Left kidney (tissue), 2 donors: ENCODE results near the gene MARS2. TPM values are rescaled to one million over a fixed set of nuclear protein-coding genes. Genes with fewer than 3 reads are reported as not detected.
"Not testable (repeated sequence)": the region's sequence is repeated elsewhere in the genome, so short reads cannot be mapped to it uniquely, and the experiment has no call there.

Experiments used
- DNase-seq: peaks from one replicate; pipeline ENCODE4 v3.0.0-alpha.2; 2013
- polyA plus RNA-seq: library from polyadenylated mRNA; unstranded; fragments of 120-200 nt; gene quantifications from one replicate; pipeline ENCODE4 v1.2.1, GENCODE V29; 2013; ENCODE audit not compliant: insufficient read length

The MARS2 gene
- polyA plus RNA-seq, 1 donor = 8.0 TPM

DNA sequence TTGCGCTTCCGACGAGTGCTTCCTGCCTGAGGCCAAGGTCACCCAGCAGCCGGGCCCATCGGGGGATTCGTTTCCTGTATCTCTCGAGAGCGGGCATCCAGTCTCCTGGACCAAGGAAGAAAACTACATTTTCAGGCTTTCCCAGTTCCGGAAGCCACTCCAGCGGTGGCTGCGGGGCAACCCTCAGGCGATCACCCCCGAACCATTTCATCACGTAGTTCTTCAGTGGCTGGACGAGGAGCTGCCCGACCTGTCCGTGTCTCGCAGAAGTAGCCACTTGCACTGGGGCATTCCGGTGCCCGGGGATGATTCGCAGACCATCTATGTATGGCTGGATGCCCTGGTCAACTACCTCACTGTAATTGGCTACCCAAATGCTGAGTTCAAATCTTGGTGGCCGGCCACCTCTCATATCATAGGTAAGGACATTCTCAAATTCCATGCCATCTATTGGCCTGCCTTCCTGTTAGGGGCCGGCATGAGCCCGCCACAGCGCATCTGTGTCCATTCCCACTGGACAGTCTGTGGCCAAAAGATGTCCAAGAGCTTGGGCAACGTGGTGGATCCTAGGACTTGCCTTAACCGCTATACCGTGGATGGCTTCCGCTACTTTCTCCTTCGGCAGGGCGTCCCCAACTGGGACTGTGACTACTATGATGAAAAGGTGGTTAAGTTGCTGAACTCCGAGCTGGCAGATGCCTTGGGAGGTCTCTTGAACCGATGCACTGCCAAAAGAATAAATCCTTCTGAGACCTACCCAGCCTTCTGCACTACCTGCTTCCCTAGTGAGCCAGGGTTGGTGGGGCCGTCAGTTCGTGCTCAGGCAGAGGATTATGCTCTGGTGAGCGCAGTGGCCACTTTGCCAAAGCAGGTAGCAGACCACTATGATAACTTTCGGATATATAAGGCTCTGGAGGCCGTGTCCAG lies 1.0 kb downstream of the MARS2 start:
- no peak for DNase-seq

GRCh38 chr2:197706839-197707207 lies 1.7 kb downstream of the MARS2 start:
- no peak for DNase-seq

- peak; percentile 24 for DNase-seq
Observed at GRCh38 chr2:197707316-197708213, 2.4 kb downstream of the MARS2 start.

DNA sequence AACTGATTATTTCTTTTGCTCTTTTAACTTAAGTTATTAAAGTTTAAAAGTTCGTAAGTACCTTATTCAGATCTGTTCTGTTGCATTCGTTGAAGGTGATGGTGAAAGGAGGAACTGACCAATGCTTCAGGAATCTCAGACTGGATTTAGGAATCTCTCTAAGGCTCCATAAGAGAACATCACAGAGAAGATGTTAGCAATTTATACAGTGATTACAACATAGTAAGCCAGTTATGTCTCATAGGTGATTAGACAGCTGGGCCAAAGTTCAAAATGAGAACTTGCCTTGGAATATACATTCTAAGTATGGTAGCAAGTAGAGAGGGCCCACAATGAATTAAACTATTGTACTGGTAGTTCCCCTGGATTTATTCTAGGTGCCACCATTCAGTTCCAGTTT lies 3.2 kb downstream of the MARS2 start:
- DNase-seq = no peak

GRCh38 chr2:197709140-197709539 lies 4.0 kb downstream of the MARS2 start:
- DNase-seq = not testable (repeated sequence)

DNA sequence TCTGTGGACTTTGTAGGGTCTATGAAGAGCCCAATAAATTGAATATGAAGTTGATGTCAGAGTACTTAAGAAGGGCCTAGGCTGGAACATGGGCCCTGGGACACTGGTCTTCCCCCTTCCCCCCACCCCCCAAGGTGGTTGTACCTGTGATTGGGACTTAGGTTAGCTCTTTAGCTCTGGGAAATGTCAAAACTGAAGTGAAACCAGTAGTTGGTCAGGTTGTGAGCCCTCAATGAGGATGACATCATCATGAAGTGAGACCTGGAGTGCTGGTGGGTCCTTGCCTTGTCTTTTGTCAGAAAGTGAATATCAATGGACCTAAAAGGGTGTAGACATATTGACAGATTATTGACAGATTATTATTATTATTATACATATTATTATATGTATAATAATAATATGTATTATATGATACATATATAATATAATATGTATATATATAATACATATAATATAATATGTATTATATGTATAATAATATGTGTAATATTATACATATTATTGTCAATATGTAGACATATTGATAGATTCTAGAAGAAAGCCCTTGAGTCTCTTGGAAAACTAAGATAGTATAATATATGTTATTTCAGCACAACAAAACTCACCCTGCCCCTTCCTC lies 5.4 kb downstream of the MARS2 start:
- DNase-seq = no peak

- DNase-seq = no peak
Observed at GRCh38 chr2:197711578-197711977, 6.4 kb downstream of the MARS2 start.

DNA sequence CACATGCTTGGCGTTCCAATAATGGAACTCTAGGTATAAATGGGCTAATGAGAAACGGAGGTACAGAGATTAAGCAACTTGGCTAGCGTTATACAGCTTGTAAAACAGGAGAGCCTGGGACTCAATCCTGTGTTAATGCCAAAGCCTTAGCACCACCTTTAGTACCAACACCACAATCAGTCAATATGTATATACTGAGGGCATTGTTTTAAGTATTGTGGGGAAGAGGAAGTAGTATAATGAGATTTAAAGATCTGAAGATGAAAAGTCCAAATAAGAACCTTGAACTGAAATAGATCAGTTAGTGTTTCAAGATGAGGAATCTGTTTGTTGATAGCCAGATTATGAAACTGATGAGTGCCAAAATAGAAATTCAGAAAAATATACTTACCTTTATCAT lies 8.1 kb downstream of the MARS2 start:
- no peak for DNase-seq

DNA sequence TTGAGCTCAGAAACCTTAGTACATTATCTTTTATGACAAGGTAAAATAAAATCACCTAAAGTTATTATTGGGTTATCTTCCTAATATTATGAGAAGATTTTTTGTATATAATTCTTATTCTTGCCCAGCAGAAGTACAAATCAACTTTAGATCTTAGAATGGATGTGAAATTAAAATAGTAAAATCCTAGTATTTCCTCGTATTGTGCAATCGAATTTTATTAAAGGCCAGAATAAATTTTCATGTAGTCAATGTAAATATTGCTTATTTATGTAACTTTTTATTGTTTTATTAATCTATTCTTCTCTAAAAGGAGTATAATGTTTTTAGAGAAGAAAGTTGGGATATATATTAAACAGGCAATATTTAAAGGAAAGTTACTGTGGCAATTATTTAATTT lies 12.7 kb downstream of the MARS2 start:
- DNase-seq = no peak

GRCh38 chr2:197727011-197727410 lies 21.8 kb downstream of the MARS2 start:
- DNase-seq = no peak

DNA sequence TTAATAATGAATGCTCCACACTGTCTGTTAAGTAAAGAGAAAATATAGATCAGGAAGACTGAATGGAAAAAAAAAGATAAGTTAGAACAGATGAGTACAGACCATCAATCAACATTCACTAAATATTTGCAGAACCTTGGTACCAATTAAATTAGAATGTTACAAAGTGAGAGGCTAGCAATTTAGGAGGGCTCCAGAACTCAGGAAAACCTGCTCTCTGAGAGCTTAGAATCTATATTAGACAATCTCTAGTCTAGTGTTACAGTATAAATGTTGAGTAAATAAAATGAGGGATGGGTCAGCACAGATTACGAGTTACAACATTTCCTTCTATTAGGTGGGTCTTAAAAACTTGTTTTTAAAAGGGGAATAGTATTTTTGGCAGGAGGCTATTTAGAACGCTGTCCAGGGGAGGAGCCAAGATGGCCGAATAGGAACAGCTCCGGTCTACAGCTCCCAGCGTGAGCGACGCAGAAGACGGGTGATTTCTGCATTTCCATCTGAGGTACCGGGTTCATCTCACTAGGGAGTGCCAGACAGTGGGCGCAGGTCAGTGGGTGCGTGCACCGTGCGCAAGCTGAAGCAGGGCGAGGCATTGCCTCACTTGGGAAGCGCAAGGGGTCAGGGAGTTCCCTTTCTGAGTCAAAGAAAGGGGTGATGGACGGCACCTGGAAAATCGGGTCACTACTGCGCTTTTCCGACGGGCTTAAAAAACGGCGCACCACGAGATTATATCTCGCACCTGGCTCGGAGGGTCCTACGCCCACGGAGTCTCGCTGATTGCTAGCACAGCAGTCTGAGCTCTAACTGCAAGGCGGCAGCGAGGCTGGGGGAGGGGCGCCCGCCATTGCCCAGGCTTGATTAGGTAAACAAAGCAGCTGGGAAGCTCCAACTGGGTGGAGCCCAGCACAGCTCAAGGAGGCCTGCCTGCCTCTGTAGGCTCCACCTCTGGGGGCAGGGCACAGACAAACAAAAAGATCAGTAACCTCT lies 23.7 kb downstream of the MARS2 start:
- DNase-seq = not testable (repeated sequence)

- DNase-seq = no peak
Observed at GRCh38 chr2:197740200-197740599, 35.0 kb downstream of the MARS2 start.

Other genes starting within 250 kb of the MARS2 start
- gene HSPD1, start 205.5 kb upstream of the MARS2 start, polyA plus RNA-seq = 695 TPM
- gene HSPE1, start 205.0 kb upstream of the MARS2 start, polyA plus RNA-seq = 252 TPM
- 45.1 TPM for gene MOB4, start 189.3 kb upstream of the MARS2 start, polyA plus RNA-seq
- 19.0 TPM for gene RFTN2, start 29.8 kb upstream of the MARS2 start, polyA plus RNA-seq
- gene BOLL, start 80.0 kb downstream of the MARS2 start, polyA plus RNA-seq = 0.22 TPM
- 16.8 TPM for gene PLCL1, start 99.2 kb downstream of the MARS2 start, polyA plus RNA-seq